ENCODE data around the gene PKMYT1. TPM values are rescaled to one million over a fixed set of nuclear protein-coding genes. Genes with fewer than 3 reads are reported as not detected.
A peak's percentile ranks its signal among the peaks of the same experiment; 100 is the strongest.

The PKMYT1 gene
- total RNA-seq, 2 experiments from 2014 or later = 104 to 195 TPM

DNA sequence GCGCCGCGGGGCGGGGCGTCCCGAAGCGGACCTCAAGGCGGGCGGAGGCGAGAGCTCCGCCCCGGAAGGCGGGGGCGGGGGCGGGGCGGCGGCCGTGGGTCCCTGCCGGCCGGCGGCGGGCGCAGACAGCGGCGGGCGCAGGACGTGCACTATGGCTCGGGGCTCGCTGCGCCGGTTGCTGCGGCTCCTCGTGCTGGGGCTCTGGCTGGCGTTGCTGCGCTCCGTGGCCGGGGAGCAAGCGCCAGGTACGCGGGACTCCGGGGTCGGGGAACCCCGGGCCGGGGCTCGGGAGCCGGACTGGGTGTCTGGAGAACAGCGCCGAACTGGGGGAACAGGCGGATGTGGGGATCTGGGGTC is 40.0 kb upstream of the PKMYT1 start, which contains the start of gene TNFRSF12A:
Gene TNFRSF12A (plus strand): TSS at position 122 of the 357 bp plus-strand sequence. CDS start 30 bp downstream, at position 152.
- BruUV-seq (replicated peaks) = no TSS peak
- H3K27ac ChIP-seq (ENCODE audit: low read depth, low read length, poor library complexity, severe bottlenecking) = no peak within 1 kb of the TSS
- H2AFZ ChIP-seq (ENCODE audit: low read length) = peak within 1 kb of the TSS; percentile 69; the same call in 1 of the 2 replicates
- peak within 1 kb of the TSS; percentile 86 for H3K4me2 ChIP-seq (ENCODE audit: low read length)
- H3K79me2 ChIP-seq (ENCODE audit: insufficient read depth, low read depth, low read length) = no peaks in the 10 kb centered on the region
- CTCF ChIA-PET (ENCODE audit: unreplicated experiment) = interaction anchor here (0.6 kb wide), 1 partner anchor 106 kb away, joined by 3 read pairs; no protein-coding TSS in a partner anchor
- peaks cover 39% of the 10 kb centered on the region for H3K4me1 ChIP-seq (ENCODE audit: insufficient read depth, low read length, poor library complexity, severe bottlenecking)
- no peak for TF ChIP-seq EZH2phosphoT487 (IDR thresholded peaks at IDR 0.05; ENCODE audit: borderline replicate concordance, low read depth, low read length)
- peak; percentile 34; the same call in 1 of the 2 replicates for TF ChIP-seq CTCF (conservative IDR thresholded peaks at IDR 0.05; ENCODE audit: low read length)
- H3K9me3 ChIP-seq (ENCODE audit: low read length) = no peaks in the 10 kb centered on the region
- H3K36me3 ChIP-seq (ENCODE audit: insufficient read depth, low read length) = no peaks in the 10 kb centered on the region
- peak; percentile 84 for DNase-seq (ENCODE audit: low spot score)
- intact Hi-C loops (cut with micrococcal nuclease; ENCODE audit: unreplicated experiment) = loop anchor here (2.0 kb wide), 1 partner anchor 17 kb away; no protein-coding TSS in a partner anchor
- no peaks in the 10 kb centered on the region for H3K9me2 ChIP-seq (ENCODE audit: insufficient read depth, low read length)
- POLR2A ChIA-PET = interaction anchor here (1.0 to 1.7 kb wide), 2 partner anchors 10 to 13 kb away, joined by 3 to 7 read pairs; no protein-coding TSS in a partner anchor
- peak within 1 kb of the TSS; percentile 68 for H3K4me3 ChIP-seq (ENCODE audit: low read depth, low read length, poor library complexity, severe bottlenecking)
- no peaks in the 10 kb centered on the region for H4K20me1 ChIP-seq (ENCODE audit: insufficient read depth, low read length)

DNA sequence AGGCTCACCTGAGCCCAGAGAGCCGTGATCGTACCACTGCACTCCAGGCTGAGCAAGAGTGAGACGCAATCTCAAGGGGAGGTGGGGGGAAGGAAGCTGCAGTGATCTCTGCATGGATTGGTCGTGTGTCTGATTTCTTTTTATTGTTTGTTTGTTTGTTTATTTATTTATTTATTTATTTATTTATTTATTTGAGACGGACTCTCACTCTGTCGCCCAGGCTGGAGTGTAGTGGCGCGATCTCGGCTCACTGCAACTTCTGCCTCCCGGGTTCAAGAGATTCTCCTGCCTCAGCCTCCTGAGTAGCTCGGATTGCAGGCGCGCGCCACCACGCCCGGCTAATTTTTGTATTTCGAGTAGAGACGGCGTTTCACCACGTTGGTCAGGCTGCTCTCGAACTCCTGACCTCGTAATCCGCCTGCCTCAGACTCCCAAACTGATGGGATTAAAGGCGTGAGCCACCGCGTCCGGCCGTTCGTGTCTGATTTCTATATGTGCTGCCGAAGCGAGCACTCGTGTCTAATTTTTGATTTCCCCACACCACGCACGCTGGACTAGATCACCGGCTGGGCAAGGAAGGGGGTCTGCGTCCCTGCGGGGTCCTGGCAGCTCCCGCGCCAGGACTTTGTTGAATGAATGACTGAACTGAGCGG is 39.5 kb upstream of the PKMYT1 start:
- Histone ChIP-seq H3K9me2 (ENCODE audit: insufficient read depth, low read length) (no peaks in the 10 kb centered on the region), H3K79me2 (ENCODE audit: insufficient read depth, low read depth, low read length) (no peaks in the 10 kb centered on the region), H4K20me1 (ENCODE audit: insufficient read depth, low read length) (no peaks in the 10 kb centered on the region), H3K36me3 (ENCODE audit: insufficient read depth, low read length) (no peaks in the 10 kb centered on the region), H3K9me3 (ENCODE audit: low read length) (no peaks in the 10 kb centered on the region), H2AFZ (ENCODE audit: low read length) (peak overlapping the region; percentile 69; the same call in 1 of the 2 replicates), H3K4me2 (ENCODE audit: low read length) (peak overlapping the region; percentile 86), H3K4me1 (ENCODE audit: insufficient read depth, low read length, poor library complexity, severe bottlenecking) (peaks cover 39% of the 10 kb centered on the region), H3K27ac (ENCODE audit: low read depth, low read length, poor library complexity, severe bottlenecking) (no peak overlapping the region), H3K4me3 (ENCODE audit: low read depth, low read length, poor library complexity, severe bottlenecking) (peak overlapping the region; percentile 68)
- intact Hi-C loops (cut with micrococcal nuclease; ENCODE audit: unreplicated experiment) = loop anchor here (2.0 kb wide), 1 partner anchor 17 kb away; no protein-coding TSS in a partner anchor
- DNase-seq (ENCODE audit: low spot score) = no peak
- POLR2A ChIA-PET = interaction anchor here (1.0 to 1.7 kb wide), 3 partner anchors 8 to 12 kb away, joined by 3 to 7 read pairs (median 3); no protein-coding TSS in a partner anchor
- no TSS peak for BruUV-seq (replicated peaks)
- TF ChIP-seq CTCF (conservative IDR thresholded peaks at IDR 0.05; ENCODE audit: low read length) (no peak), EZH2phosphoT487 (IDR thresholded peaks at IDR 0.05; ENCODE audit: borderline replicate concordance, low read depth, low read length) (no peak)
- CTCF ChIA-PET (ENCODE audit: unreplicated experiment) = interaction anchor here (0.6 kb wide), 1 partner anchor 106 kb away, joined by 3 read pairs; no protein-coding TSS in a partner anchor
